HG02970 (cell line): ENCODE measurements around the gene EFHC2.

Experiments
- ATAC-seq: cut with Tn5 transposase; IDR thresholded peaks from one replicate; pipeline ENCODE4 v1.9.1; 2021; ENCODE audit warnings: mild to moderate bottlenecking, moderate library complexity, moderate number of reproducible peaks; ENCODE audit not compliant: unreplicated experiment, low FRiP score

EFHC2 gene

DNA sequence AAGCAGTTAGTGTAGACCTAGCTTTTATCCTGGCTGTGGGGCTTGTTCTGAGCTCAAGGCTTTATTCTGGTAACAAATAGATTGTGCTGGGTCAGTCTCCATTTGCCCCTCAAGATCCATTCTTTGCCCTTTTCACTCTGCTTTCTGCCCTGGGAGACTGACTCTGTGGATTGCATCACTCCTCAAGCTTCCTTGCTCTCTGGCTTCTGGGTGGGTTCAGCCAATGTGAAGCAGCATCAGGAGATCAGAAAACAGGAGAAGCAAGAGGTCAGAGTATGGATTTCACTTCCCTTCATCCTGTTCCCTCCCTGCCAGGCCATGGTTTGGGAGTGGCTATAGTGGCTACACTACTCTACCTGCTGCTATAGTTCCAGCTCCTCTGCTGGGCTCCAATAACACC lies 186.2 kb downstream of the EFHC2 start:
- ATAC-seq: no peak

DNA sequence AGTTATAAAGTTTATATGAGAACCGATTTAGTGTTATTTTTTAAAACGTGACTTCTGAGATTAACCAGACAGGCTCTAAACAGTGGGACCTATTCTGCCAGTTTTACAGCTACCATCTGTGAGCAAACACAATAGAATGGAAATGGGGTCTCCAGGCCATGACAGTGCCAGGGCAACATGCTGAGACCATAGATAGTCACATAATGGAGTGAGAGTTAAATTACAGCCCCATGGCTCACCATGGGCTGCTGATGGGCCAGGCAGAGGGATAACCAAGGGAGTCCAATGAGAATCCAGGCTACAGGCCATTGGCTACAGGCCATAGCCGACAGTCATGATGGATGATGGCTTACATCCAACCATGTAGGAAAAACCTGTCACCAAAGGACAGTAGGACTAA lies 186.7 kb downstream of the EFHC2 start:
- no peak for ATAC-seq

DNA sequence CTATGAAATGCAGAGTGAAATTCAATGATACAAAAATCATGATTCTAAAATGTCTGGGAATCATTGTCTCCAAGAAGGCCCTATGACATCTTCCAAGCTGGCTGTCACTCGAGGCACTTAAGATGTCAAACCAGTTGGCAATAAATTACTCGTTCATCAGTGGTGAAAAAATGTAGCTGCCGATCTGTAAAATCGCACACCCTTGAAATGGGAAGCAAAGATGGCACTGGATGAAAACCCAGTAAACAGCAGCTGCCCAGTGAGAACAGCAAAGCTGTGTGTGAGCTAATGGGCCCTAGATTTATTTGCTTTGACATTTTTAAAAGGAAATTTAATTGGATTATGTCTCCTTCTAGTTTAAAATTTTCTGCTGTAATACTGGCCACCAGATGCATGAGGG lies 188.3 kb downstream of the EFHC2 start:
- ATAC-seq: no peak

DNA sequence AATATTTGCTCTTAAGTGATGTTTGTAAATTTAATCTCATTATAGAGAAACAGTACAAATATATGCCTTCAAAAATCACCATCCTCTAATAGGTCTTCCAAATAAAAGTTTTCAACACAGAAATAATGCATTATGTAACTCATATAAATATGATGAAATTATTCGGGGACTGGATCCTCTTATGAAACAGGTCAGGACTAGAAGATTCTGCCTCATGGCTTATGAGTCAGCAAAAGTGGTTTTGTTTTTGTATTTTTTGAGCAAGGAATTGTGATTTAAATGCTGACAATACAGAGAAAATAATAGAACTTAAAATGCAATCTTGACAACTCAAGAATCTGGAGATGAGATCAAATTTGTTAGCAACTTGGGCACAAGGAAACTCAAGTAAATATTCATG lies 190.6 kb downstream of the EFHC2 start:
- ATAC-seq: no peak

DNA sequence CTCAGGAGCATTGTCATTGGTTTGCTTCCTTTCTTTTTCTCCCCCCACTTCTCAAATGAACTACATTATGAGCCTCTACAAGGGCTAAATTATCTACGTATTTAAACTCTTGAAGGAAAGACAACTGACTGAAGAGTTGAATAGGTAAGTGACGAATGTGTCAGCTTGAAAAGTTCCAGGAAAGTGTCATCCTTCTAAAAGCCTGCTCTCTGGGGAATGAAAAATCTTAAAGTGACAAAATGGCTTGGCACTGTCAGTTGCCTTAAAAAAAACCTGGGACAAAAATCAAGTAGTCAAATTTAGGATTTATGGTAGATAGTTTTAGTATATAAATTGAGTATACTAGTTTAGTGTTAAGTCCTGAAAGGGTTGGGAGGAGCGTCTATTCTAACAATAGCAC lies 196.3 kb downstream of the EFHC2 start:
- no peak for ATAC-seq

DNA sequence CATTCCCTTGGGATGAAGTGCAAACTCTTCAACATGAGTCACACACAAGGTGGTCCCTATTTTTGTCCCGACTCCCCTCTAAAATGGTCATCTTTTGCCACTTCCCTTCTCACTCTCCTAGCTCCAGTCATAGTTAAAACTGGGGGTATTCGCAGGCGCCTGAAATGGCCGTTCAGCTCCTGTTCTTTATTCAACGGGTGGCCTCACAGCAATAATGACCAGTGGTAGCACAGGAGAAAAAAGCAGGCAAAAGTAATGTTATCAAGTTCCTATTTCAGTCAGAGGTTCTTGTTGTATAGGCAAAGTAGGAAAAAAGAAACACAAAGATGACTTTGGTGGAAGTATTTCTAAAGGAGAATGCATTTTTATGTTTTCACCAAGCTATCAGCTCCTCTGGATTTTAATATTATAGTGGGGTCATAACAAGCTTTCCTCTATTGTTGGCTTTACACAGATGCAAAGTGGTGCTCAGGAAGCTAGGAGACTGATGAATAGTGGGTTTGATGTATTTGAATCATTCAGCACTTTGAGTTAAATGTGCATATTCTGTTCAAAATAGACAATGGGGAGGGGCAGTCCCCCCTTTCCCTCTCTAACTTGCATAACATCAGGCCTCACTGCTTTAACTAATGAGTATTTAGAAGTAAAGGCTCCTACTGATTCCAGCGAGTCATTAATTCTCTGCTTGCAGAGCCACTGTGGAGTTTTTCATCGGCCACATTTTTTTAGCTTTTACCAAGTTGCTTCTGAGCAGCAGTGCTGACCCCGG lies 199.1 kb downstream of the EFHC2 start:
- no peak for ATAC-seq

DNA sequence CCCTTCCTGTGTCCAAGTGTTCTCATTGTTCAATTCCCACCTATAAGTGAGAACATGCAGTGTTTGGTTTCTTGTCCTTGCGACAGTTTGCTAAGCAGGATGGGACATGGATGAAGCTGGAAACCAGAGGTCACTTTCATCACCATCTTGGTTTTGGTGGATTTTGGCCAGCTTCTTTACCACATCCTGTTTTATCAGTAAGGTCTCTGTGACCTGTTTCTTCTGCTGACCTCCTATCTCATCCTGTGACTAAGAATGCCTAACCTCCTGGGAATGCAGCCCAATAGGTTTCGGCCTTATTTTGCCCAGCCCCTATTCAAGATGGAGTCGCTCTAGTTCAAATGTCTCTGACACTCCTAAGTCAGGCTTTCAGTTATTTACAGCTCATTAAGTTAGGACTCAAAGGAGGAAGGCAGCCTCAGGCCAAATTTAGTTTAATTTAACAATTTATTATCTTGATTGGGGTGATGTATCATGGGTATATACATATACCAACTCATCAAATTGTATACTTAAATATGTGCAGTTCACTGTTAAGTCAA lies 200.3 kb downstream of the EFHC2 start:
- ATAC-seq: no peak

DNA sequence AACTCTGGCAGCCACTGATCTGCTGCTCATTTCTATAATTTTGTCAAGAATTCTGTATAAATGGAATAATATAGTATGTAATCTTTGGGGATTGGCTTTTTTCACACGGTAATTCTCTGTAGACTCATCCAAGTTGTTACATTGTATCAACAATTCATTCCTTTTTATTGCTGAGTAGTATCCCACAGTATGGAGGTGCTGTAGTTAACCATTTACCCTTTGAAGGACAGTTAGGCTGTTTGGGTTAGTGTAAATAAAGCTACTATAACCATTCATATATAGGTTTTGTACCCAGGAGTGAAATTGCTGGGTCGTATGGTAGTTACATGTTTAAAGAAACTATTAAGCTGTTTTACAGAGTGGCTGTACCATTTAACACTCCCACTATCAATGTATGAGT lies 213.3 kb downstream of the EFHC2 start:
- no peak for ATAC-seq

DNA sequence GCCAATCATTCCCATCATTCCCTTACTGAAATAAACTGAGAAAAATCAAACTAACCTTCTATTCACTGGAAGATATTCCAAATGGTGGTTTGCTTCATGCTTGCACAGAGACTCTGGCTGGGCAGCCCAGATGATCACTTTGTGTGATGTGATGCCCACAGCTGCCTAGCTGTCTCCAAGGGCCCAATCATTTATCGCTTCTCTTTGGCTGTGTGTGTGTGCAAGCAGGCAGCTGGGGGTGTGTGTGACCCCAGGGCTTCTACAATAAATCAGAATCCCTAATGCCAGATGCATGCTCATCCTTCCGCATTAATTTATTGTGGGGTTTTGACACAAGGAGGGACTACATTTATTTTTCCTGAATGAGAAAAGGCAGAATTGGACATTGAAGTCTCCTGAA lies 230.1 kb downstream of the EFHC2 start:
- ATAC-seq: no peak

DNA sequence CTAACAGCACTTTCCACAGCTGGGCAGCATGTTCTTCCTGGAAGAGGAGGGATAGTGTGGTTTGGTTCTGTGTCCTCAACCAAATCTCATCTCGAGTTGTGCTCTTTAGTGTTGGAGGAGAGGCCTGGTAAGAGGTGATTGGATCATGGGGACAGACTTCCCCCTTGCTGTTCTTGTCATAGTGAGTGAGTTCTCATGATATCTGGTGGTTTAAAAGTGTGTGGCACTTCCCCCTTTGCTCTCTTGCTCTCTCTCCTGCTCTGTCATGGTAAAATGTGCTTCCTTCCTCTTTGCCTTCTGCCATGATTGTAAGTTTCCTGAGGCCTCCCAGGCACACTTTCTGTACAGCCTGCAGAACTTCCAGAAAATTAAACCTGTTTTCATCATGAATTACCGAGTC lies 236.6 kb downstream of the EFHC2 start:
- ATAC-seq: no peak

DNA sequence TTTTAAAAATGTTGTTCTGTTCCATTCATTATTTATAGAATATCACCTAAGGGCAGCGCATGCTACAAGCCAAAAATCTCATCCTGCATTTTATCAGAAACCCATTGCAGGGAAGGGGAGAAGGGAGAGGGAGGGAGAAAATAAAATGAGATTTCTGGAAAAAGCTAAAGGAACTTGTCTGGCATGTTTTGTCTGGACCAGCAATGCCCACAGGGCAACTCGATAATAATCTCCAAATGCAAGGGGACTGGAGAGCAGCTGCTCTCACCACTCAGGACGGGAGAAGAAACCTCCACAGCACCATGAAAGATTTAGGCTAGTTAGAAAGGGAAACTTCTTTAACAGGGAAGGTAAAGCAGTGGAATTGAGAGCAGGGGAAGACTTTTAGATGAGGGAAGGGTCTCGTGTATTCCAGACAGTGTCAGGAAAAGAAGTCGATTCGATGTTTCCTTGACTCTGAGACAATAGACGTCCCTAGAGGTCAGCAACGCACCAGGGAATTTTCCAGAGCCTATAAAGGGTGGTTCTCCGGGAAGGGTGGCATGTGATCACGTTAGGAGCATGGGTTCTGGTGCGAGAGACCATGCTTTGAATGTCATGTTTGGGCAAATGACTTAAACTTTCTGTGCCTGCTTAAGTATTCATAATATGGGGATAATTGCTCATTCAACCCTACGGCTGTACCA lies 238.1 kb downstream of the EFHC2 start:
- no peak for ATAC-seq

DNA sequence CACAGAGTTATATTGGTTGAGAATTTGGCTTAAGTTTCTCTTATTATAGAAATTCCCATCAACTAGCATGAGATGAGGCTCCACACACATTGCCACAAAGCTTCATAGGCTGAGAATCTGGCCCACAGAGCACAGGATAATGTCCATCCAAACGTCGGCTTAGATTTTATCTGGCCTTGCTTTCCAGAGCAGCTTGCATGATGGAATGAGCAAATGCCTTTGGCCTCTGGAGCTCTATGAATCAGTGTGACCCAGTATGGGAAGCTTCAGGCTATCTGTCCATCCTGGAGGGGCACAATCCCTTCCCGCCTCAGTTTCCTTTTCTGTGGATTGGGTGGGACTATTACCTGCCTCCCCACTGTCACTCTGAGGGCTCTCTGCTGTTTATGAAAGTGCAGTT lies 238.8 kb downstream of the EFHC2 start:
- no peak for ATAC-seq

DNA sequence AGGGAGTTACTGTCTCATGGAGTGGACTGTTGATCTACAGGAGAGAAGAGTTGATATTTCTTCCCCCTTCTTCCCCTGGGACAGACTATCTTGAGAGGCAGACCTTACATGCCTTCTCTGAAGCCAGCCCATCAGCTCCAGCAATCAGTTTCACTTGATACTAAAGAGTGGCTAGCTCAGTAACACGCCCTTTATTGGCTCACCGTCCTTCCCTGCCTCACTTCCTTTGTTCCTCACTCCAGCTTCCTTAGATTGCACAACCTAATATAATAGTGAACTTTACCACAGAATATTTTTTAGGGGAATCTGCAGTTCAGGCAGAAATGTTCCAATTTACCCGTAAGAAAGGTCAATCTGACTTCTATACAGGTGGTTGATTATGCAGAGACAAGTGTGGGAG lies 242.2 kb downstream of the EFHC2 start:
- no peak for ATAC-seq

DNA sequence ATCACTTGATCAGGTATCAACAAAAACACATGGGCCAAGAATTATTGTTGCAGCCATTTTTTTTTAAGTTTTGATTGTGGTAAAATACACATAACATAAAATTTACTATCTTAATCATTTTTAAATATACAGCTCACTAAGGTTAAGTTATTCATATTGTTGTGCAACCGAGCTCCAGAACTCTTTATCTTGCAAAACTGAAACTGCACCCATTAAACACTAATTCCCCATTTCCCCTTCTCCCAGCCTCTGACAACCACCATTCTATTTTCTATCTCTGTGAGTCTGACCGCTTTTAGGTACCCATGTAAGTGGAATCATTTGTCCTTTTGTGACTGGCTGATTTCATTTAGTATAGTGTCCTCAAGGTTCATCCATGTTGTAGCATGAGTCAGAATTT lies 244.1 kb downstream of the EFHC2 start:
- no peak for ATAC-seq
